MM.1S (cell line): ENCODE results near the gene LIPI.
"Not testable (repeated sequence)": the region's sequence is repeated elsewhere in the genome, so short reads cannot be mapped to it uniquely, and the experiment has no call there.

Experiments
- DNase-seq: peaks from one replicate; pipeline ENCODE4 v3.0.0-alpha.2; 2015
- H2AFZ ChIP-seq: fragments of 300-600 bp; sonication (generic); 2 replicates; pipeline ENCODE4 v1.6.0; 2016; ENCODE audit warnings: antibody characterized with exemption, low read length
- H3F3A ChIP-seq: fragments of 300-600 bp; sonication (generic); 2 replicates; pipeline ENCODE4 v1.6.1; 2016; ENCODE audit warnings: mild to moderate bottlenecking, antibody characterized with exemption, low read length, moderate library complexity, mixed read lengths; ENCODE audit not compliant: insufficient read depth
- H3K27ac ChIP-seq: fragments of 300-600 bp; sonication (generic); 2 replicates; pipeline ENCODE4 v1.5.1; 2016; ENCODE audit warnings: mild to moderate bottlenecking, low read length
- H3K27me3 ChIP-seq: fragments of 300-600 bp; sonication (generic); replicated peaks from 2 replicates; pipeline ENCODE4 v1.6.0; 2016; ENCODE audit warnings: low read length; ENCODE audit not compliant: insufficient read depth
- H3K36me3 ChIP-seq: fragments of 300-600 bp; sonication (generic); replicated peaks from 2 replicates; pipeline ENCODE4 v1.6.1; 2016; ENCODE audit warnings: mild to moderate bottlenecking, low read length, mixed read lengths; ENCODE audit not compliant: insufficient read depth
- H3K4me1 ChIP-seq: fragments of 300-600 bp; sonication (generic); 2 replicates; pipeline ENCODE4 v1.6.1; 2016; ENCODE audit warnings: low read length, mixed read lengths
- H3K4me2 ChIP-seq: fragments of 300-600 bp; sonication (generic); 2 replicates; pipeline ENCODE4 v1.6.0; 2016; ENCODE audit warnings: low read depth, low read length
- H3K4me3 ChIP-seq: fragments of 300-600 bp; sonication (generic); 2 replicates; pipeline ENCODE4 v1.5.1; 2016; ENCODE audit warnings: low read length, mixed read lengths
- H3K79me2 ChIP-seq: fragments of 300-600 bp; sonication (generic); 2 replicates; pipeline ENCODE4 v1.6.1; 2016; ENCODE audit warnings: mixed run types, low read length, mixed read lengths
- H3K9ac ChIP-seq: fragments of 300-600 bp; sonication (generic); 2 replicates; pipeline ENCODE4 v1.6.1; 2016; ENCODE audit warnings: low read length, mixed read lengths
- H3K9me2 ChIP-seq: fragments of 300-600 bp; sonication (generic); replicated peaks from 2 replicates; pipeline ENCODE4 v1.6.1; 2016; ENCODE audit warnings: mild to moderate bottlenecking, low read length, mixed read lengths; ENCODE audit not compliant: insufficient read depth
- H3K9me3 ChIP-seq: fragments of 300-600 bp; sonication (generic); replicated peaks from 2 replicates; pipeline ENCODE4 v1.6.1; 2016; ENCODE audit warnings: mild to moderate bottlenecking, low read length, mixed read lengths; ENCODE audit not compliant: insufficient read depth
- H4K20me1 ChIP-seq: fragments of 300-600 bp; sonication (generic); 2 replicates; pipeline ENCODE4 v1.6.1; 2016; ENCODE audit warnings: mild to moderate bottlenecking, low read length, moderate library complexity, mixed read lengths; ENCODE audit not compliant: insufficient read depth
- CTCF ChIP-seq: fragments of 300-600 bp; sonication (generic); IDR thresholded peaks from 2 replicates; pipeline ENCODE4 v1.5.1; 2016; ENCODE audit warnings: antibody characterized with exemption, low read length, mixed read lengths
- EZH2 ChIP-seq: fragments of 300-600 bp; sonication (generic); optimal IDR thresholded peaks from 2 replicates; pipeline ENCODE3; 2017; ENCODE audit warnings: low read depth, mild to moderate bottlenecking, antibody characterized with exemption, low read length, mixed read lengths
- EZH2phosphoT487 ChIP-seq: fragments of 300-600 bp; sonication (generic); IDR thresholded peaks from 2 replicates; pipeline ENCODE4 v1.6.1; 2018; ENCODE audit warnings: antibody characterized with exemption, low read length

The LIPI gene

GRCh38 chr21:14095056-14095455 is 115.7 kb downstream of the LIPI start:
- Histone ChIP-seq H4K20me1 (no peaks in the 10 kb centered on the region), H3K36me3 (no peaks in the 10 kb centered on the region), H3K79me2 (no peaks in the 10 kb centered on the region), H3K4me1 (no peaks in the 10 kb centered on the region), H3F3A (no peaks in the 10 kb centered on the region), H3K9me3 (no peaks in the 10 kb centered on the region), H3K9ac (no peak overlapping the region), H2AFZ (no peak overlapping the region), H3K9me2 (no peaks in the 10 kb centered on the region), H3K27ac (no peak overlapping the region), H3K4me2 (no peak overlapping the region), H3K4me3 (no peak overlapping the region), H3K27me3 (no peaks in the 10 kb centered on the region)
- TF ChIP-seq EZH2phosphoT487 (no peak), CTCF (no peak), EZH2 (no peak)
- no peak for DNase-seq

GRCh38 chr21:14092834-14093560 is 117.8 kb downstream of the LIPI start:
- Histone ChIP-seq H3K4me3 (no peak overlapping the region), H3K27me3 (no peaks in the 10 kb centered on the region), H3F3A (no peaks in the 10 kb centered on the region), H3K4me1 (no peaks in the 10 kb centered on the region), H3K79me2 (no peaks in the 10 kb centered on the region), H3K36me3 (no peaks in the 10 kb centered on the region), H2AFZ (no peak overlapping the region), H4K20me1 (no peaks in the 10 kb centered on the region), H3K9me3 (no peaks in the 10 kb centered on the region), H3K9me2 (no peaks in the 10 kb centered on the region), H3K9ac (no peak overlapping the region), H3K4me2 (no peak overlapping the region), H3K27ac (no peak overlapping the region)
- DNase-seq, result no peak
- TF ChIP-seq EZH2, result no peak
- TF ChIP-seq EZH2phosphoT487, result no peak
- no peak for TF ChIP-seq CTCF

DNA sequence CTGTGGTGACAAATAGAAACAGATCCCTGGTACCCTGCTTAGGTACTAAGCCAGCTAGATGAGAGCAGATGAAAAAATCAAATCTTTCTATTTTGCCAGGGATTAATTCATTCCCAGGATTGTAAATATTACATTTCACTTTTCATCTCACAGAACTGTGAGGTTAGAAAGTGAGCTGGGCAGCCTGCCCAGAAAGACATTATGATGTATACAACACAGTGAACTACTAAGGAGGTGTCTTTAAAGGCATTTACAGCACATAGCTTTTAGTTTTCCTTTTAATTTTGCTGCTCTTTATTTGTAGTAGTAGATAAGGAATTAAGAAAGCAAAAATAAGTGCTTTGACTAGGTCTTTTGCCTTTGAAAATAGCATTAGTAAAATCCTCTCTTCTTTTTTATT is 120.6 kb downstream of the LIPI start:
- H3K9me3 ChIP-seq, H3K9ac ChIP-seq, H3K4me3 ChIP-seq, H3F3A ChIP-seq, H3K36me3 ChIP-seq, H3K9me2 ChIP-seq, H2AFZ ChIP-seq, H3K27ac ChIP-seq, H3K79me2 ChIP-seq, DNase-seq, H3K4me2 ChIP-seq, H3K27me3 ChIP-seq, H4K20me1 ChIP-seq, H3K4me1 ChIP-seq: not testable (repeated sequence)

- Histone ChIP-seq H2AFZ (no peak overlapping the region), H3K79me2 (no peaks in the 10 kb centered on the region), H3K9me2 (no peaks in the 10 kb centered on the region), H4K20me1 (no peaks in the 10 kb centered on the region), H3K4me1 (no peaks in the 10 kb centered on the region), H3K9ac (no peak overlapping the region), H3K4me2 (no peak overlapping the region), H3F3A (no peaks in the 10 kb centered on the region), H3K27ac (no peak overlapping the region), H3K9me3 (no peaks in the 10 kb centered on the region), H3K27me3 (no peaks in the 10 kb centered on the region), H3K36me3 (no peaks in the 10 kb centered on the region), H3K4me3 (no peak overlapping the region)
- no peak for TF ChIP-seq EZH2
- no peak for TF ChIP-seq CTCF
- TF ChIP-seq EZH2phosphoT487, result no peak
- no peak for DNase-seq
Measured at GRCh38 chr21:14088391-14088790, 122.4 kb downstream of the LIPI start.
